Tibial nerve (tissue), 4 donors: Measurements from ENCODE around the gene TBCD. TPM values are rescaled to one million over a fixed set of nuclear protein-coding genes. Genes with fewer than 3 reads are reported as not detected.

Experiments used
- DNase-seq, 2 donors: peaks; one replicate each; pipeline ENCODE4 v3.0.0-alpha.2; 2019; ENCODE audit warnings: low spot score in 2 of 2
- H3K27ac ChIP-seq, 4 donors: fragments of 200-600 bp; sonication (generic) in 3 of 4; one replicate each; pipeline ENCODE4 v1.5.1; 2017 to 2019; ENCODE audit warnings: mild to moderate bottlenecking in 1 of 4
- H3K27me3 ChIP-seq, 2 donors: fragments of 200-600 bp; sonication (generic) in 1 of 2; one replicate each; pipeline versions ENCODE4 v1.5.1 to v1.6.0; 2017 to 2019
- H3K36me3 ChIP-seq, 3 donors: fragments of 200-600 bp; sonication (generic); one replicate each; pipeline ENCODE4 v1.5.1; 2018 to 2019
- H3K4me1 ChIP-seq, 4 donors: fragments of 200-600 bp; sonication (generic) in 3 of 4; one replicate each; pipeline ENCODE4 v1.5.1; 2017 to 2019
- H3K4me3 ChIP-seq, 4 donors: fragments of 200-600 bp; sonication (generic) in 3 of 4; one replicate each; pipeline ENCODE4 v1.5.1; 2017 to 2019; ENCODE audit warnings: mild to moderate bottlenecking in 1 of 4, moderate library complexity in 1 of 4
- H3K9me3 ChIP-seq, 4 donors: fragments of 200-600 bp; sonication (generic) in 3 of 4; one replicate each; pipeline ENCODE4 v1.5.1; 2017 to 2019
- CTCF ChIP-seq, 5 experiments: fragments of 200-600 bp in 3 of 5; fragments of 450-650 bp in 2 of 5; sonication (generic) in 3 of 5; IDR thresholded peaks; one replicate each; pipeline ENCODE4 v1.5.1; 2016 to 2019; ENCODE audit warnings: antibody characterized with exemption in 5 of 5, mild to moderate bottlenecking in 3 of 5, moderate library complexity in 2 of 5
- EP300 ChIP-seq, 2 donors: sonication (generic); formaldehyde crosslinking; IDR thresholded peaks; one replicate each; pipeline ENCODE4 v1.6.1; 2017; ENCODE audit warnings: antibody characterized with exemption in 2 of 2, mild to moderate bottlenecking in 1 of 2
- POLR2A ChIP-seq, 2 donors: fragments of 450-650 bp; IDR thresholded peaks; one replicate each; pipeline ENCODE4 v1.6.1; 2017; ENCODE audit warnings: antibody characterized with exemption in 2 of 2, mild to moderate bottlenecking in 2 of 2, moderate library complexity in 2 of 2
- WGBS, 2 donors: methylation state at CpG; one replicate each; pipeline ENCODE4 v1.1.5; 2018; 5-methylcytosine and 5-hydroxymethylcytosine counted together
- total RNA-seq, 4 donors: library from RNA; depleted of rRNA; stranded (reverse); fragments of >200 nt; gene quantifications; one replicate each; pipeline ENCODE4 v1.1.0, GENCODE V29; 2016

Gene TBCD
- total RNA-seq, 4 donors from 2014 or later: 42.6 to 115 (median 87.9) TPM

GRCh38 chr17:82884341-82884969, 132.6 kb downstream of the TBCD start:
- DNase-seq: no peak
- WGBS, 2 donors: 84 to 86% methylated on average over 25 of the region's 25 CpGs
- H3K4me3 ChIP-seq: no peak overlapping the region
- peaks cover 0 to 3% (median 0%) of the 10 kb centered on the region in 3 donors for H3K36me3 ChIP-seq
- TF ChIP-seq CTCF (IDR thresholded peaks at IDR 0.05): no peak
- TF ChIP-seq POLR2A (IDR thresholded peaks at IDR 0.05): no peak
- TF ChIP-seq EP300 (IDR thresholded peaks at IDR 0.05): no peak
- H3K4me1 ChIP-seq: peaks cover 2 to 48% (median 18%) of the 10 kb centered on the region in 4 donors
- no peaks in the 10 kb centered on the region for H3K9me3 ChIP-seq
- H3K27ac ChIP-seq: peak overlapping the region in 1 of 4 donors; percentile 14
- H3K27me3 ChIP-seq: no peaks in the 10 kb centered on the region

GRCh38 chr17:82884970-82885353, 133.1 kb downstream of the TBCD start:
- no peaks in the 10 kb centered on the region for H3K27me3 ChIP-seq
- TF ChIP-seq EP300 (IDR thresholded peaks at IDR 0.05) (no peak), POLR2A (IDR thresholded peaks at IDR 0.05) (no peak), CTCF (IDR thresholded peaks at IDR 0.05) (no peak)
- DNase-seq: no peak
- peak overlapping the region in 1 of 4 donors; percentile 14 for H3K27ac ChIP-seq
- no peak overlapping the region for H3K4me3 ChIP-seq
- peaks cover 0 to 7% (median 0%) of the 10 kb centered on the region in 3 donors for H3K36me3 ChIP-seq
- peaks cover 2 to 46% (median 18%) of the 10 kb centered on the region in 4 donors for H3K4me1 ChIP-seq
- no peaks in the 10 kb centered on the region for H3K9me3 ChIP-seq
- 69 to 82% methylated on average over 4 to 5 of the region's 5 CpGs for WGBS, 2 donors

- H3K4me3 ChIP-seq: no peak overlapping the region
- no peaks in the 10 kb centered on the region for H3K27me3 ChIP-seq
- no peak overlapping the region for H3K27ac ChIP-seq
- DNase-seq: no peak
- no peaks in the 10 kb centered on the region for H3K9me3 ChIP-seq
- TF ChIP-seq POLR2A (IDR thresholded peaks at IDR 0.05): no peak
- no peak for TF ChIP-seq EP300 (IDR thresholded peaks at IDR 0.05)
- TF ChIP-seq CTCF (IDR thresholded peaks at IDR 0.05): no peak
- H3K36me3 ChIP-seq: peaks cover 0 to 13% (median 0%) of the 10 kb centered on the region in 3 donors
- WGBS, 2 donors: 87 to 89% methylated on average over 27 of the region's 27 CpGs
- peaks cover 0 to 35% (median 4%) of the 10 kb centered on the region in 4 donors for H3K4me1 ChIP-seq
Observed at GRCh38 chr17:82887255-82888164, 135.6 kb downstream of the TBCD start.

GRCh38 chr17:82888583-82889495, 137.0 kb downstream of the TBCD start:
- no peaks in the 10 kb centered on the region for H3K9me3 ChIP-seq
- peaks cover 0 to 13% (median 0%) of the 10 kb centered on the region in 3 donors for H3K36me3 ChIP-seq
- 87 to 92% methylated on average over 22 to 28 of the region's 30 CpGs for WGBS, 2 donors
- no peak overlapping the region for H3K27ac ChIP-seq
- TF ChIP-seq POLR2A (IDR thresholded peaks at IDR 0.05): no peak
- TF ChIP-seq CTCF (IDR thresholded peaks at IDR 0.05): no peak
- no peak overlapping the region for H3K4me3 ChIP-seq
- H3K27me3 ChIP-seq: no peaks in the 10 kb centered on the region
- DNase-seq: no peak
- peaks cover 0 to 46% (median 9%) of the 10 kb centered on the region in 4 donors for H3K4me1 ChIP-seq
